NCI-H2196 (cell line): ENCODE results near the gene GNG7.
"Not testable (repeated sequence)": the region's sequence is repeated elsewhere in the genome, so short reads cannot be mapped to it uniquely, and the experiment has no call there.

Source experiments
- DNase-seq: peaks from one replicate; lab custom pipeline; 2025; ENCODE audit not compliant: unreplicated experiment; lab: John Stamatoyannopoulos, UW

GNG7 gene

GRCh38 chr19:2606774-2607173, 95.7 kb downstream of the GNG7 start:
- not testable (repeated sequence) for DNase-seq

GRCh38 chr19:2605889-2606288, 96.6 kb downstream of the GNG7 start:
- DNase-seq: not testable (repeated sequence)

- no peak for DNase-seq
These were observed 97.7 kb downstream of the GNG7 start for GRCh38 chr19:2604747-2605329.

- no peak for DNase-seq
These were observed 99.2 kb downstream of the GNG7 start for GRCh38 chr19:2603334-2603733.

GRCh38 chr19:2602391-2603181, 99.9 kb downstream of the GNG7 start:
- no peak for DNase-seq

GRCh38 chr19:2600914-2601870, 101.3 kb downstream of the GNG7 start:
- no peak for DNase-seq

GRCh38 chr19:2594319-2594718, 108.2 kb downstream of the GNG7 start:
- DNase-seq: no peak

GRCh38 chr19:2592824-2593223, 109.7 kb downstream of the GNG7 start:
- no peak for DNase-seq

GRCh38 chr19:2591537-2592291, 110.8 kb downstream of the GNG7 start:
- DNase-seq: no peak

GRCh38 chr19:2590630-2591399, 111.7 kb downstream of the GNG7 start:
- no peak for DNase-seq

- no peak for DNase-seq
These were observed 113.1 kb downstream of the GNG7 start for GRCh38 chr19:2589441-2589840.

GRCh38 chr19:2588081-2588777, 114.3 kb downstream of the GNG7 start:
- DNase-seq: no peak

GRCh38 chr19:2587001-2587719, 115.3 kb downstream of the GNG7 start:
- DNase-seq: no peak

GRCh38 chr19:2586196-2586595, 116.3 kb downstream of the GNG7 start:
- no peak for DNase-seq

GRCh38 chr19:2584002-2584401, 118.5 kb downstream of the GNG7 start:
- no peak for DNase-seq

GRCh38 chr19:2582984-2583956, 119.2 kb downstream of the GNG7 start:
- DNase-seq: no peak

GRCh38 chr19:2580396-2580795, 122.1 kb downstream of the GNG7 start:
- DNase-seq: not testable (repeated sequence)
